Neural cell (in vitro differentiated cells): ENCODE measurements around the gene TRIM10.

Experiments used
- MXI1 ChIP-seq: fragments of 450-650 bp; conservative IDR thresholded peaks from 2 replicates; pipeline ENCODE4 v1.6.1; 2014; ENCODE audit warnings: antibody characterized with exemption, mild to moderate bottlenecking; ENCODE audit not compliant: poor library complexity, severe bottlenecking
- POLR2AphosphoS5 ChIP-seq: IDR thresholded peaks from 2 replicates; pipeline ENCODE4 v1.6.1; 2012
- TF ChIP-seq, protein P1 (sequence below): fragments of 450-650 bp; IDR thresholded peaks from 2 replicates; pipeline ENCODE4 v1.5.1; 2014; ENCODE audit warnings: antibody characterized with exemption, mild to moderate bottlenecking, moderate library complexity; ENCODE audit not compliant: poor library complexity, severe bottlenecking

DNA sequence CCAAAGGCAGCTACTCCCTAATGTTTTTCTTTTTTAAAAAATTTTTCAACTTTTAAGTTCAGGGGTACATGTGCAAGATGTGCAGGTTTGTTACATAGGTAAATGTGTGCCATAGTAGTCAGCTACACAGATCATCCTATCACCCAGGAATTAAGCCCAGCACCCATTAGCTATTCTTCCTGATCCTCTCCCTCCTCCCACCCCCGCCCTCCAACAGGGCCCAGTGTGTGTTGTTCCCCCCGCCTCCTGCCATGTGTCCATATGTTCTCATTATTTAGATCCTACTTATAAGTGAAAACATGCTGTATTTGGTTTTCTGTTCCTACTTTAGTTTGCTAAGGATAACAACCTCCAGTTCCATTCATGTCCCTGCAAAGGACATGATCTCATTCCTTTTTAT is 14.8 kb upstream of the TRIM10 start:
- TF ChIP-seq MXI1 (no peak), POLR2AphosphoS5 (no peak)
- TF ChIP-seq, protein P1, sequence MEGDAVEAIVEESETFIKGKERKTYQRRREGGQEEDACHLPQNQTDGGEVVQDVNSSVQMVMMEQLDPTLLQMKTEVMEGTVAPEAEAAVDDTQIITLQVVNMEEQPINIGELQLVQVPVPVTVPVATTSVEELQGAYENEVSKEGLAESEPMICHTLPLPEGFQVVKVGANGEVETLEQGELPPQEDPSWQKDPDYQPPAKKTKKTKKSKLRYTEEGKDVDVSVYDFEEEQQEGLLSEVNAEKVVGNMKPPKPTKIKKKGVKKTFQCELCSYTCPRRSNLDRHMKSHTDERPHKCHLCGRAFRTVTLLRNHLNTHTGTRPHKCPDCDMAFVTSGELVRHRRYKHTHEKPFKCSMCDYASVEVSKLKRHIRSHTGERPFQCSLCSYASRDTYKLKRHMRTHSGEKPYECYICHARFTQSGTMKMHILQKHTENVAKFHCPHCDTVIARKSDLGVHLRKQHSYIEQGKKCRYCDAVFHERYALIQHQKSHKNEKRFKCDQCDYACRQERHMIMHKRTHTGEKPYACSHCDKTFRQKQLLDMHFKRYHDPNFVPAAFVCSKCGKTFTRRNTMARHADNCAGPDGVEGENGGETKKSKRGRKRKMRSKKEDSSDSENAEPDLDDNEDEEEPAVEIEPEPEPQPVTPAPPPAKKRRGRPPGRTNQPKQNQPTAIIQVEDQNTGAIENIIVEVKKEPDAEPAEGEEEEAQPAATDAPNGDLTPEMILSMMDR, result no peak
